Activated T-cell treated with anti-CD3 and anti-CD28 coated beads, Interleukin-2, amount 50 U/mL, for 24 hours (primary cell): ENCODE data around the gene KRTAP4-7.
"Not testable (repeated sequence)": the region's sequence is repeated elsewhere in the genome, so short reads cannot be mapped to it uniquely, and the experiment has no call there.

ENCODE experiments used
- DNase-seq: peaks from one replicate; pipeline ENCODE4 v3.0.0-alpha.2; 2020
- H3K27ac Mint-ChIP-seq: 2 replicates; pipeline ENCODE4 v1.8.0; 2020; ENCODE audit warnings: mild to moderate bottlenecking, mixed read lengths
- H3K27me3 Mint-ChIP-seq: 2 replicates; pipeline ENCODE4 v1.8.0; 2020; ENCODE audit warnings: mixed read lengths
- H3K36me3 Mint-ChIP-seq: 2 replicates; pipeline ENCODE4 v1.8.0; 2020; ENCODE audit warnings: low read depth, mixed read lengths
- H3K4me1 Mint-ChIP-seq: 2 replicates; pipeline ENCODE4 v1.8.0; 2020; ENCODE audit warnings: low read depth, mixed read lengths
- H3K4me3 Mint-ChIP-seq: 2 replicates; pipeline ENCODE4 v1.8.0; 2020; ENCODE audit warnings: mild to moderate bottlenecking, moderate library complexity, mixed read lengths
- H3K9me3 Mint-ChIP-seq: 2 replicates; pipeline ENCODE4 v1.8.0; 2020; ENCODE audit warnings: mixed read lengths

KRTAP4-7 gene

GRCh38 chr17:41117846-41118386 lies 34.0 kb downstream of the KRTAP4-7 start, which contains the start of gene KRTAP4-11:
TSS of gene KRTAP4-11 (minus strand) at chr17:41118373. CDS start at chr17:41118315, 58 bp downstream.
- Mint-ChIP-seq H3K27me3 (peaks cover 49% of the 10 kb centered on the region), H3K4me1 (peaks cover 12% of the 10 kb centered on the region)
- H3K9me3 Mint-ChIP-seq, H3K27ac Mint-ChIP-seq, DNase-seq, H3K4me3 Mint-ChIP-seq, H3K36me3 Mint-ChIP-seq: not testable (repeated sequence)

GRCh38 chr17:41118721-41119120 lies 34.8 kb downstream of the KRTAP4-7 start:
- DNase-seq, result no peak
- peaks cover 52% of the 10 kb centered on the region for H3K27me3 Mint-ChIP-seq
- H3K9me3 Mint-ChIP-seq, result peaks cover 4% of the 10 kb centered on the region
- H3K27ac Mint-ChIP-seq, result no peak overlapping the region
- H3K4me3 Mint-ChIP-seq, result no peak overlapping the region
- peaks cover 18% of the 10 kb centered on the region for H3K4me1 Mint-ChIP-seq
- H3K36me3 Mint-ChIP-seq, result no peaks in the 10 kb centered on the region

- H3K4me3 Mint-ChIP-seq, H3K9me3 Mint-ChIP-seq, DNase-seq, H3K36me3 Mint-ChIP-seq, H3K27ac Mint-ChIP-seq: not testable (repeated sequence)
- Mint-ChIP-seq H3K4me1 (peaks cover 24% of the 10 kb centered on the region), H3K27me3 (peaks cover 49% of the 10 kb centered on the region)
Measured at GRCh38 chr17:41119696-41120690, 36.0 kb downstream of the KRTAP4-7 start.

GRCh38 chr17:41121742-41122141 lies 37.8 kb downstream of the KRTAP4-7 start:
- Mint-ChIP-seq H3K36me3 (no peaks in the 10 kb centered on the region), H3K4me1 (peaks cover 37% of the 10 kb centered on the region), H3K4me3 (no peak overlapping the region), H3K27ac (no peak overlapping the region), H3K27me3 (peaks cover 33% of the 10 kb centered on the region), H3K9me3 (peaks cover 4% of the 10 kb centered on the region)
- DNase-seq, result no peak

- not testable (repeated sequence) for DNase-seq, H3K4me3 Mint-ChIP-seq
- peaks cover 37% of the 10 kb centered on the region for H3K4me1 Mint-ChIP-seq
Measured at GRCh38 chr17:41123292-41123990, 39.5 kb downstream of the KRTAP4-7 start.

GRCh38 chr17:41123991-41124371 lies 40.0 kb downstream of the KRTAP4-7 start, which contains the start of gene KRTAP4-12:
TSS of gene KRTAP4-12 (minus strand) at chr17:41124182. CDS start at chr17:41124122, 60 bp downstream.
- not testable (repeated sequence) for DNase-seq, H3K4me3 Mint-ChIP-seq, H3K9me3 Mint-ChIP-seq, H3K27ac Mint-ChIP-seq, H3K36me3 Mint-ChIP-seq
- peaks cover 23% of the 10 kb centered on the region for H3K27me3 Mint-ChIP-seq
- H3K4me1 Mint-ChIP-seq, result peaks cover 37% of the 10 kb centered on the region

More at GRCh38 chr17:41123292-41123990, 39.5 kb downstream of the KRTAP4-7 start:
- peaks cover 26% of the 10 kb centered on the region for H3K27me3 Mint-ChIP-seq
- H3K9me3 Mint-ChIP-seq, H3K27ac Mint-ChIP-seq, H3K36me3 Mint-ChIP-seq: not testable (repeated sequence)

- Mint-ChIP-seq H3K4me1 (peaks cover 33% of the 10 kb centered on the region), H3K9me3 (peaks cover 4% of the 10 kb centered on the region), H3K4me3 (no peak overlapping the region), H3K27me3 (peaks cover 23% of the 10 kb centered on the region), H3K36me3 (no peaks in the 10 kb centered on the region), H3K27ac (no peak overlapping the region)
- no peak for DNase-seq
Measured at GRCh38 chr17:41125064-41125463, 41.1 kb downstream of the KRTAP4-7 start.

- no peak for DNase-seq
- H3K27me3 Mint-ChIP-seq, result peaks cover 19% of the 10 kb centered on the region
- H3K36me3 Mint-ChIP-seq, result no peaks in the 10 kb centered on the region
- no peak overlapping the region for H3K27ac Mint-ChIP-seq
- no peak overlapping the region for H3K4me3 Mint-ChIP-seq
- peaks cover 26% of the 10 kb centered on the region for H3K4me1 Mint-ChIP-seq
- peaks cover 4% of the 10 kb centered on the region for H3K9me3 Mint-ChIP-seq
Measured at GRCh38 chr17:41126412-41126811, 42.5 kb downstream of the KRTAP4-7 start.

- Mint-ChIP-seq H3K4me3 (no peak overlapping the region), H3K27me3 (peaks cover 14% of the 10 kb centered on the region), H3K9me3 (peaks cover under 1% of the 10 kb centered on the region), H3K36me3 (no peaks in the 10 kb centered on the region), H3K4me1 (peaks cover 27% of the 10 kb centered on the region), H3K27ac (no peak overlapping the region)
- no peak for DNase-seq
Measured at GRCh38 chr17:41127371-41127770, 43.4 kb downstream of the KRTAP4-7 start.

GRCh38 chr17:41131979-41132378 lies 48.0 kb downstream of the KRTAP4-7 start:
- Mint-ChIP-seq H3K27me3 (no peaks in the 10 kb centered on the region), H3K9me3 (no peaks in the 10 kb centered on the region), H3K36me3 (no peaks in the 10 kb centered on the region), H3K4me3 (no peak overlapping the region), H3K27ac (no peak overlapping the region), H3K4me1 (peaks cover 7% of the 10 kb centered on the region)
- no peak for DNase-seq

- Mint-ChIP-seq H3K4me3 (no peak overlapping the region), H3K4me1 (peaks cover 7% of the 10 kb centered on the region), H3K27me3 (peaks cover 4% of the 10 kb centered on the region), H3K9me3 (peaks cover 7% of the 10 kb centered on the region), H3K27ac (no peak overlapping the region), H3K36me3 (no peaks in the 10 kb centered on the region)
- DNase-seq, result no peak
Measured at GRCh38 chr17:41133880-41134735, 50.2 kb downstream of the KRTAP4-7 start.
